ENCODE results near the gene PCDH17.

Gene PCDH17

DNA sequence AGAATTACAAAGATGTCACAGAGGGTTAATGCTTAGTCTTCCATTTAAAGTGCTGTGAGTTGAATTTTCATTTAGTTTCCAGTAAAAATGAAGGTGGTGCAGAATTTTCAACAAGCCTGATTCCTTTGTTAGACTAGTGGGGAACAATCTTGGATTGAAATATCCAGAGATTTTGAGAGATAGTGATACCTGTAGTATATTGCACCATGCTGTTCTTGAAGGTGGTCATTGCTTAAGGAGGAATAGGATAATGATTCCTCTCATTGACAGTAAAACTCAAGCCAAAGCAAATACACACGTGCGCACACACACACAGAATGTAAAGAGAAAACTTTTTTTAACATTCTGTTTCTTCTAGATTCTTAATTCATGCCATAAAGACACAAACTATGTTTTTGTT, 5.3 kb downstream of the PCDH17 start:
- Histone ChIP-seq H3K9me3 (ENCODE audit: insufficient read depth, low read length, severe bottlenecking) (peaks cover 18% of the 10 kb centered on the region), H3K36me3 (ENCODE audit: insufficient read depth, low read length) (no peaks in the 10 kb centered on the region), H3K4me1 (ENCODE audit: insufficient read depth, low read length) (no peaks in the 10 kb centered on the region), H3K4me2 (ENCODE audit: insufficient read depth, low read length) (no peak overlapping the region), H3K27ac (ENCODE audit: low read length) (no peak overlapping the region), H3K79me2 (ENCODE audit: insufficient read depth, low read length) (no peaks in the 10 kb centered on the region), H3K27me3 (ENCODE audit: insufficient read depth, low read length, poor library complexity) (no peaks in the 10 kb centered on the region), H3K9ac (ENCODE audit: low read depth, low read length) (no peak overlapping the region), H3K4me3 (ENCODE audit: low read depth in 1 of 2, low read length in 2 of 2) (no peak overlapping the region), H2AFZ (ENCODE audit: low read depth, low read length) (no peak overlapping the region), H4K20me1 (ENCODE audit: insufficient read depth, low read length) (no peaks in the 10 kb centered on the region)
- no peak for DNase-seq
- TF ChIP-seq CTCF (IDR thresholded peaks at IDR 0.05; ENCODE audit: borderline replicate concordance, extremely low read depth, low read length, poor library complexity, severe bottlenecking): no peak
- no peak for ATAC-seq (ENCODE audit: insufficient read depth, low read depth)

DNA sequence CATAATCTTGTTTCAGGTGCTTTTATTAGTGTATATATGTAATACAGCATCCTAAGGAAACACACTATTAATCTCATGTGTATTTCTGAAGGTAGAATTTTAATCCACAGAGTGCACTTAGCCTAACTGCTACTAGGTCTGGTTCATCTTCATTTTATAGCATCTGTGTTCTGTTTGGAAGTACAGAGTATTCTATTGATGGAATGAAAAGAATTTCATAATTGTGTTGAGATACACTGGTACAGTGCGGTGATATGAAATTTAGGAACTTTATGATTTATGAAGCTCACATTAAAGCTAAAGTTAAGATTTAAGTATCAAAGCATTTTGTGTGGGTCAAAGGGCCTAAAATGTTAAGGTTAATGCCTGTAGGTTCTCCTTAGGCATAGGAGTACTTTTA, 6.0 kb downstream of the PCDH17 start:
- Histone ChIP-seq H3K4me2 (ENCODE audit: insufficient read depth, low read length) (no peak overlapping the region), H2AFZ (ENCODE audit: low read depth, low read length) (no peak overlapping the region), H4K20me1 (ENCODE audit: insufficient read depth, low read length) (no peaks in the 10 kb centered on the region), H3K4me3 (ENCODE audit: low read depth in 1 of 2, low read length in 2 of 2) (no peak overlapping the region), H3K9me3 (ENCODE audit: insufficient read depth, low read length, severe bottlenecking) (peaks cover 16% of the 10 kb centered on the region), H3K4me1 (ENCODE audit: insufficient read depth, low read length) (no peaks in the 10 kb centered on the region), H3K9ac (ENCODE audit: low read depth, low read length) (no peak overlapping the region), H3K27me3 (ENCODE audit: insufficient read depth, low read length, poor library complexity) (no peaks in the 10 kb centered on the region), H3K27ac (ENCODE audit: low read length) (no peak overlapping the region), H3K79me2 (ENCODE audit: insufficient read depth, low read length) (no peaks in the 10 kb centered on the region), H3K36me3 (ENCODE audit: insufficient read depth, low read length) (no peaks in the 10 kb centered on the region)
- ATAC-seq (ENCODE audit: insufficient read depth, low read depth) (no peak), DNase-seq (no peak)
- TF ChIP-seq CTCF (IDR thresholded peaks at IDR 0.05; ENCODE audit: borderline replicate concordance, extremely low read depth, low read length, poor library complexity, severe bottlenecking): no peak
- no peak for TF ChIP-seq EZH2 (IDR thresholded peaks at IDR 0.05; ENCODE audit: borderline replicate concordance, low read depth, low read length, severe bottlenecking)

GRCh38 chr13:57638186-57638890, 6.8 kb downstream of the PCDH17 start:
- H3K27me3 ChIP-seq (ENCODE audit: insufficient read depth, low read length, poor library complexity): no peaks in the 10 kb centered on the region
- H3K4me3 ChIP-seq (ENCODE audit: low read depth in 1 of 2, low read length in 2 of 2): no peak overlapping the region
- H3K4me2 ChIP-seq (ENCODE audit: insufficient read depth, low read length): no peak overlapping the region
- no peak overlapping the region for H2AFZ ChIP-seq (ENCODE audit: low read depth, low read length)
- H4K20me1 ChIP-seq (ENCODE audit: insufficient read depth, low read length): no peaks in the 10 kb centered on the region
- H3K4me1 ChIP-seq (ENCODE audit: insufficient read depth, low read length): no peaks in the 10 kb centered on the region
- peaks cover 8% of the 10 kb centered on the region for H3K9me3 ChIP-seq (ENCODE audit: insufficient read depth, low read length, severe bottlenecking)
- no peak overlapping the region for H3K9ac ChIP-seq (ENCODE audit: low read depth, low read length)
- H3K27ac ChIP-seq (ENCODE audit: low read length): no peak overlapping the region
- no peaks in the 10 kb centered on the region for H3K36me3 ChIP-seq (ENCODE audit: insufficient read depth, low read length)
- no peak for ATAC-seq (ENCODE audit: insufficient read depth, low read depth)
- DNase-seq: no peak
- no peak for TF ChIP-seq EZH2 (IDR thresholded peaks at IDR 0.05; ENCODE audit: borderline replicate concordance, low read depth, low read length, severe bottlenecking)
- no peak for TF ChIP-seq CTCF (IDR thresholded peaks at IDR 0.05; ENCODE audit: borderline replicate concordance, extremely low read depth, low read length, poor library complexity, severe bottlenecking)
- no peaks in the 10 kb centered on the region for H3K79me2 ChIP-seq (ENCODE audit: insufficient read depth, low read length)
